Stomach (tissue), 9 donors: ENCODE measurements around the gene DYNC2I2. TPM values are rescaled to one million over a fixed set of nuclear protein-coding genes. Genes with fewer than 3 reads are reported as not detected.

Experiments used
- DNase-seq, 2 donors: peaks; one replicate each; pipeline versions ENCODE4 v3.0.0 to v3.0.0-alpha.2; 2013 to 2019
- H3K27ac ChIP-seq, 5 donors: fragments of 200-600 bp in 4 of 5; sonication (generic) in 4 of 5; one replicate each; pipeline ENCODE4 v1.5.1; 2013 to 2019; ENCODE audit warnings: mild to moderate bottlenecking in 1 of 5, moderate library complexity in 1 of 5
- H3K27me3 ChIP-seq, 3 donors: fragments of 200-600 bp; sonication (generic); one replicate each; pipeline ENCODE4 v1.5.1; 2017 to 2019; ENCODE audit warnings: mixed run types in 1 of 3
- H3K36me3 ChIP-seq, 4 donors: fragments of 200-600 bp; sonication (generic); 1 replicate in 3 of 4; 2 replicates in 1 of 4; pipeline ENCODE4 v1.5.1; 2016 to 2019
- H3K4me1 ChIP-seq, 4 donors: fragments of 200-600 bp; sonication (generic); one replicate each; pipeline ENCODE4 v1.5.1; 2016 to 2019
- H3K4me3 ChIP-seq, 4 donors: fragments of 200-600 bp; sonication (generic) in 3 of 4; one replicate each; pipeline ENCODE4 v1.5.1; 2016 to 2019; ENCODE audit warnings: mild to moderate bottlenecking in 1 of 4
- H3K9me3 ChIP-seq, 4 donors: fragments of 200-600 bp; sonication (generic); one replicate each; pipeline ENCODE4 v1.5.1; 2016 to 2019
- CTCF ChIP-seq, 7 experiments: fragments of 450-650 bp in 4 of 7; fragments of 200-600 bp in 3 of 7; sonication (generic) in 3 of 7; IDR thresholded peaks; one replicate each; pipeline ENCODE4 v1.5.1; 2016 to 2019; ENCODE audit warnings: antibody characterized with exemption in 7 of 7, control low read depth in 2 of 7, mild to moderate bottlenecking in 1 of 7
- EP300 ChIP-seq: sonication (generic); formaldehyde crosslinking; IDR thresholded peaks from one replicate; pipeline ENCODE4 v1.6.1; 2017; ENCODE audit warnings: antibody characterized with exemption
- POLR2A ChIP-seq, 4 donors: fragments of 450-650 bp; IDR thresholded peaks; one replicate each; pipeline ENCODE4 v1.6.1; 2016; ENCODE audit warnings: antibody characterized with exemption in 4 of 4, control low read depth in 2 of 4, mild to moderate bottlenecking in 1 of 4, moderate library complexity in 1 of 4
- POLR2AphosphoS5 ChIP-seq, 3 donors: sonication (generic); formaldehyde crosslinking; IDR thresholded peaks; one replicate each; pipeline ENCODE4 v1.6.1; 2016; ENCODE audit warnings: antibody characterized with exemption in 3 of 3
- WGBS, 5 donors: extraction: QIAGEN DNeasy Blood & Tissue Kit in 3 of 5; methylation state at CpG; one replicate each; pipeline versions ENCODE4 v1.1.5 to v1.1.7; 2013 to 2018; 5-methylcytosine and 5-hydroxymethylcytosine counted together
- intact Hi-C: fragments of 100-400 bp; cut with DNase I; formaldehyde crosslinking; loops from one replicate; pipeline ENCODE4 v1.15.1; 2023; ENCODE audit warnings: low total_unique reads
- polyA plus RNA-seq, 3 donors: library from polyadenylated mRNA; stranded (reverse); fragments of 200-250 nt; gene quantifications; one replicate each; pipeline ENCODE4 v1.2.3, GENCODE V29; 2013
- total RNA-seq, 5 donors: library from RNA; depleted of rRNA; stranded (reverse); fragments of >200 nt; gene quantifications; one replicate each; pipeline versions ENCODE4 v1.1.0 to v1.2.3, GENCODE V29; 2014 to 2016
- donor health status: healthy with polysubstance abuse.
- donor health status: Bipolar disorder and iron deficiency.
- donor health status: healthy.

The DYNC2I2 gene
- total and polyA plus RNA-seq, 8 donors: 2.9 to 125 (median 53.3) TPM

DNA sequence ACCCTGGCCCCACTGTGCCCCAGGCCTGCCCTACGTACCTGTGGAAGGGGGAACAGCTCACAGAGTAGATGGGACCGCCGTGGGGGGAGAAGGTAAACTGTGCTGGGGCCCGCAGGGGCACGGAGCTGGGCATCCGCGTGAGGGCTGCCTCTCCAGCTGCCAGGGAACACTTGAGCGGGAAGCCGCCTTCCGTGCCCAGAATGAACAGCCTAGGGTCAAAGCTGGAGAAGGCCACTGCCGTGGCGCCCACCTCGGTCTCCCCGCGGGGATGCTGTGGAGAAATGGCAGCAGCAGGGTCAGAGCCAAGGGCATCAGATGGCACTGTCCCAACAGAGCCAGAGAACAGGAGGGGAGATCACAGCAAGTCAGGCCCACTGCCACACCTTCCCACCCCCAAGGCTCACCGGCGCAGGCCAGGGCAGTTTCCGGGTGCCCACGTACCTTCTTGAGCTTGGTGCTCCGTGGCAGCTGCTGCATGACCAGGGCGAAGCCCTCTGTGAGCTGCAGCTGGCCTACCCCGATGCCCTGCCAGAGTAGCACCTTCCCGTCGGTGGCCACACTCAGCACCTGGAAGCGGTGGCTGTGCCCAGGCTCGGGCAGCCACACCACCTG, 21.9 kb downstream of the DYNC2I2 start:
- Histone ChIP-seq H3K27ac (peak overlapping the region; percentile 88 to 97 (median 96)), H3K4me3 (peak overlapping the region; percentile 12 to 27 (median 24)), H3K27me3 (no peaks in the 10 kb centered on the region), H3K36me3 (peaks cover 41 to 72% (median 67%) of the 10 kb centered on the region in 4 donors), H3K9me3 (no peaks in the 10 kb centered on the region), H3K4me1 (peaks cover 24 to 34% (median 25%) of the 10 kb centered on the region in 4 donors)
- WGBS, 5 donors: 43 to 80% (median 56%) methylated on average over 1 to 26 of the region's 26 CpGs
- TF ChIP-seq CTCF (IDR thresholded peaks at IDR 0.05) (no peak), POLR2AphosphoS5 (IDR thresholded peaks at IDR 0.05) (no peak), EP300 (no peak), POLR2A (IDR thresholded peaks at IDR 0.05) (no peak)
- intact Hi-C loops: no loop called here
- DNase-seq: no peak

DNA sequence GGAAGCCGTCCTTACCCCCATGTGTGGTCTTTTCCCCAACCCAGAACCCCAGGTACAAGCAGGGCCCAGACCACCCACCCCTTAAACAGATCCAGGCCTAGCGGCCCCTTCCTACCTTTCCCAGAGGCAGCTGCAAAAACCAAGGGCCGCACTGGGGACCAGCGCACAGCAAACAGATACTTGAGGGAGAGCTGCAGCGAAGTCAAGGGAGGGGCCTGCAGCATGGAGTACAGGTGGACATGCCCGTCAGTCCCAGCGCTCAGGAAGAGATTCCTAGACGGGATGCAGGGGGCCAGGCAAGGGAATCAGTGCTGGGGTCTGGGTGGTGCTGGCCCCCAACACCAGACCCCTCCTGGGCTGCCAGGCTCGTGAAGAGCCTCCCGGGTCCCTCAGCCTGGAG, 22.5 kb downstream of the DYNC2I2 start:
- H3K4me1 ChIP-seq: peaks cover 24 to 34% (median 25%) of the 10 kb centered on the region in 4 donors
- H3K27ac ChIP-seq: peak overlapping the region; percentile 88 to 97 (median 96)
- TF ChIP-seq EP300: no peak
- no peak for TF ChIP-seq POLR2A (IDR thresholded peaks at IDR 0.05)
- TF ChIP-seq POLR2AphosphoS5 (IDR thresholded peaks at IDR 0.05): no peak
- TF ChIP-seq CTCF (IDR thresholded peaks at IDR 0.05): no peak
- no peak for DNase-seq
- H3K36me3 ChIP-seq: peaks cover 46 to 72% (median 67%) of the 10 kb centered on the region in 4 donors
- intact Hi-C loops: no loop called here
- WGBS, 5 donors: 82 to 91% (median 90%) methylated on average over 3 to 10 of the region's 10 CpGs
- no peaks in the 10 kb centered on the region for H3K9me3 ChIP-seq
- peak overlapping the region in 1 of 4 donors; percentile 3 for H3K4me3 ChIP-seq
- no peaks in the 10 kb centered on the region for H3K27me3 ChIP-seq

GRCh38 chr9:128633601-128634000, 23.0 kb downstream of the DYNC2I2 start:
- TF ChIP-seq CTCF (IDR thresholded peaks at IDR 0.05) (no peak), POLR2A (IDR thresholded peaks at IDR 0.05) (no peak), POLR2AphosphoS5 (IDR thresholded peaks at IDR 0.05) (no peak), EP300 (no peak)
- H3K27ac ChIP-seq: peak overlapping the region in 3 of 5 donors; percentile 88 to 97 (median 96)
- intact Hi-C loops: no loop called here
- no peak overlapping the region for H3K4me3 ChIP-seq
- H3K4me1 ChIP-seq: peaks cover 24 to 37% (median 26%) of the 10 kb centered on the region in 4 donors
- DNase-seq: no peak
- H3K9me3 ChIP-seq: no peaks in the 10 kb centered on the region
- peaks cover 51 to 72% (median 67%) of the 10 kb centered on the region in 4 donors for H3K36me3 ChIP-seq
- no peaks in the 10 kb centered on the region for H3K27me3 ChIP-seq
- 78 to 91% (median 86%) methylated on average over 11 of the region's 11 CpGs for WGBS, 5 donors

- WGBS, 5 donors: 93 to 96% (median 94%) methylated on average over 21 of the region's 21 CpGs
- DNase-seq: no peak
- intact Hi-C loops: no loop called here
- no peak overlapping the region for H3K27ac ChIP-seq
- peaks cover 24 to 42% (median 28%) of the 10 kb centered on the region in 4 donors for H3K4me1 ChIP-seq
- no peaks in the 10 kb centered on the region for H3K27me3 ChIP-seq
- peaks cover 57 to 76% (median 69%) of the 10 kb centered on the region in 4 donors for H3K36me3 ChIP-seq
- no peaks in the 10 kb centered on the region for H3K9me3 ChIP-seq
- no peak for TF ChIP-seq EP300
- no peak for TF ChIP-seq CTCF (IDR thresholded peaks at IDR 0.05)
- no peak for TF ChIP-seq POLR2AphosphoS5 (IDR thresholded peaks at IDR 0.05)
- TF ChIP-seq POLR2A (IDR thresholded peaks at IDR 0.05): no peak
- H3K4me3 ChIP-seq: no peak overlapping the region
Observed at GRCh38 chr9:128633057-128633456, 23.6 kb downstream of the DYNC2I2 start.
